ENCODE measurements around the gene ZGPAT.

GRCh38 chr20:63733117-63733516 is 25.3 kb downstream of the ZGPAT start:
- TF ChIP-seq EP300 (IDR thresholded peaks at IDR 0.05) (no peak), POLR2A (IDR thresholded peaks at IDR 0.05) (no peak), CTCF (IDR thresholded peaks at IDR 0.05) (no peak), POLR2AphosphoS5 (IDR thresholded peaks at IDR 0.05) (no peak)
